Measurements from ENCODE around the gene KCNH3. TPM values are rescaled to one million over a fixed set of nuclear protein-coding genes. Genes with fewer than 3 reads are reported as not detected.

The KCNH3 gene
- total RNA-seq, 1 experiment from 2014 or later = 1.7 TPM

DNA sequence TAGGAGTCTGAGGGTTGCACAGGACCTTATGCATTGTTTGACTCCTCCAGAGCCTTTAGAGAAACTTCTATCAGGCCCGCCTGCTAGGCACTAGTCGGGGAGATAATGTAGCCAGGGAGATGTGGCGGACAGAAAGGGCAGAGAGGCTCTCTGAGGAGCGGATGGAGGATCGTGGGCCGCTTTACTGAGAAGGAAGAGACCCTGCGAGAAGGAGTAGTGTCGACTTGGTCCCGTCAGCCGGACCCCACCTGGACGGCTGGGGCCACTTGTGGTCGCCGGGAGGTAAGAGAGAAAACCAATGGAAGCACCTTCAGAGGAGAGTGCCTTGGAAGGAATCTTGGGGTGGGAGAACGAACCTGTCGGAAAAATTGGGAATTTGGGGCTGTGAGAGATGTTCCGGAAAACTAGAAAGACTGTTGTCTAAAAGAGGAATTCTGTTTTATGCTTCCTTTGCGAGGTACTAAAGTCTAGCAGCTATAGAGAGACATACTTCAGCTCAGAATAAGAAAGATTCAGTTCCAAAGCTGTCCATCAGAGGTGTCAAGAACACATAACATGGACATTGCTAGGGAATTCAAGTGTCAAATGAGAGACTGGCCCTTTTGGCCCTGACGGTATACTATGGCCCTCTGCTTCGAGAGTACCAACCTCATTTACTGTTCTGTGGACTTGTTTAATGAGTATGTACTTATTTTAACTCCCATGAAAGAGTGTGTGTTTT lies 29.8 kb downstream of the KCNH3 start:
- in situ Hi-C loops (cut with HindIII; ENCODE audit: low sequenced_read_pairs) = no loop called here
- DNase-seq (ENCODE audit: low spot score) = no peak

- in situ Hi-C loops (cut with HindIII; ENCODE audit: low sequenced_read_pairs) = no loop called here
- DNase-seq (ENCODE audit: low spot score) = no peak
Measured at GRCh38 chr12:49577589-49578315, 38.9 kb downstream of the KCNH3 start.

- DNase-seq (ENCODE audit: low spot score) = no peak
- in situ Hi-C loops (cut with HindIII; ENCODE audit: low sequenced_read_pairs) = no loop called here
Measured at GRCh38 chr12:49578471-49579112, 39.8 kb downstream of the KCNH3 start.

GRCh38 chr12:49580572-49581535 lies 42.0 kb downstream of the KCNH3 start:
- DNase-seq (ENCODE audit: low spot score) = peak; percentile 85
- in situ Hi-C loops (cut with HindIII; ENCODE audit: low sequenced_read_pairs) = no loop called here

DNA sequence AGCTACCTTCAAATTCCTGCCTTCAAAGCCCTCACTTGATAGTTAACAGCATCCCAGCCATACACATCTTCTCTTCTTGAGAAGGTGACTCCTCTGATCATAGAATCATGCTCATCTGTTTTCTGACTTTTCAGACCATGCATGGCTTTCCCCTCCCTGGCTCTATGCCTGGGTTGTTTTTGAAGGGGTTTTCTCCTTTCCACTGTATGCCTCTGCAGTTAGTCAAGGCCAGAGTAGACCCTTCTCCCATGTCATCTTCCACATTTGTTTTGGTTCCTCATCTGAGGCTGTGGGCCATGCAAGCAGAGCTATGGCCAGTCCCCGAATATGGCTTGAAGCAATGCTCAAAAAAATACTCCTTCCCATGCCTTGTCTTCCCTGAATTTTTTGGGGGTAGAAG lies 43.4 kb downstream of the KCNH3 start:
- in situ Hi-C loops (cut with HindIII; ENCODE audit: low sequenced_read_pairs) = no loop called here
- DNase-seq (ENCODE audit: low spot score) = no peak

DNA sequence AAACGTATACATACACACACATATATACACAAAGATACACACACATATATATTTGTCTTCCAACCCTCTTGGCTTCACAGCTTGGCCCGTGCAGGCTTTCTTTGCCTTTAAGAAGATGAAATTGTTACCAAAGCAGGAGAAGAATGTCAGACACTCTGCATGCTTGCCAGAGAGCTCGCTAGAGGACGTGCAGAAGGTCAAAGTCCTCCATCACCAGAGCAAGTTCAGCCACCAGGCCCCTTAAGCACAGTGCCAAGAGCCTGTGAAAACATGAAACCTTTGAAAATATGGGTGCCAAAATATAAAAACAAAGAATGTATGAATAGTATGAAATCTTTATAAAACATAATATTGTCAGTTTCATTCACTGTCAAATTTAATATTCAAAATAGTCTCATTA lies 44.0 kb downstream of the KCNH3 start:
- in situ Hi-C loops (cut with HindIII; ENCODE audit: low sequenced_read_pairs) = no loop called here
- no peak for DNase-seq (ENCODE audit: low spot score)

DNA sequence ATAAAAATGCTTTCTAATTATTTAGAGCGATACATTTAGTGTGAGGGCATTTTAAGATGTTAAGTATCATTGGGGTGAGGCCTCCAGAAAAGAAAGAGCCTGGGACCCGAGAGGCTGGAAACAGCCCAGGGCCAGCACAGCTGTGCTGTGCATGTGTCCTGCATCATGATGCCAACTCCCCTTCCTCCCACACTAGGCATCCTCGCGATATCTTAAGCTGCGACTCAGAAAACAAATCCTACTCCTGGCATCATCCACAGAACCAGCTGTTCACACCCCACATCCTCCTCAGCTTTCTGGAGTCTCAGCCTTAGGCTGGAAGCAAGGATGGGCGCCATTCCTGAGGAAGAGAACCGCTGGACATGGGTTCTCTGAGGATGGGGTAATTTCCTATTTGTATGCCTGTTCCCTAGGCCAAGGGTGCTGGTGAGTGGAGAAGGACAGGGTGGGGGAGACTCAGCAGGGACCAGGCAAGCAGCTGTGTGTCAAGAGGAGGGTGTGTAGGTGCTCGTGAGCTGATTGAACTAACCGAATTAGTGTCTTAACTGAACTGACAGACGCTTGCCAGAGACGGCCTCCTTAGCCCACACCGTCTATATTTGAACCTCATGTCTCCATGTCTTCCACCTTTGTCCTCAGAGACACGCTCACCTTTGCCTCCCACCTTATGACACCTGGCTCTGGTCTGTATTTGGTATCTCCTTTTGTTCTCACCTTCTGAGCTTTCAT lies 44.7 kb downstream of the KCNH3 start:
- DNase-seq (ENCODE audit: low spot score) = no peak
- in situ Hi-C loops (cut with HindIII; ENCODE audit: low sequenced_read_pairs) = no loop called here

GRCh38 chr12:49584591-49584990 lies 45.8 kb downstream of the KCNH3 start:
- in situ Hi-C loops (cut with HindIII; ENCODE audit: low sequenced_read_pairs) = no loop called here

GRCh38 chr12:49585477-49586459 lies 46.9 kb downstream of the KCNH3 start:
- in situ Hi-C loops (cut with HindIII; ENCODE audit: low sequenced_read_pairs) = no loop called here
- DNase-seq (ENCODE audit: low spot score) = no peak

More at GRCh38 chr12:49584591-49584990, 45.8 kb downstream of the KCNH3 start:
- no peak for DNase-seq (ENCODE audit: low spot score)

GRCh38 chr12:49587174-49587908 lies 48.5 kb downstream of the KCNH3 start:
- in situ Hi-C loops (cut with HindIII; ENCODE audit: low sequenced_read_pairs) = no loop called here
- DNase-seq (ENCODE audit: low spot score) = no peak

DNA sequence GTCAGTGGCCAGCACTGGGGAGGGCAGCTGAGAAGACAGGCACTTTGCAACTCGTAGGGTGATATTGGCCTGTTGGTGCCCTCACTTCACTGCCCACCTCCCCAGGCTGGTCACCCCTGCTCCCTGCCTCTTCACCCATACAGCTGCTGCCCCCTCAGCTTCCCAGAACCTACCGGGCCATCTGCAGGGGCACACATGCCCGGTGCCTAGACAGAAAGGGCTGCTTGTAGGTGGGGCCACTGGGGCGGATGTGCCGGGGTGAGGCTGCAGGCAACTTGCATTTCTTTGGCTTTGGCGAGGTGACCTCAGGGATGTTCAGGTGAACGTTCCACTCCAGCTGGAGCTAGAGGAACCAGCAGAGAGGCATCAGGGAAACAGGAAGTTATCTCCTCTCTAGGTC lies 49.5 kb downstream of the KCNH3 start:
- in situ Hi-C loops (cut with HindIII; ENCODE audit: low sequenced_read_pairs) = no loop called here

GRCh38 chr12:49588721-49589516 lies 50.1 kb downstream of the KCNH3 start:
- in situ Hi-C loops (cut with HindIII; ENCODE audit: low sequenced_read_pairs) = no loop called here
- no peak for DNase-seq (ENCODE audit: low spot score)

More for the DNA sequence above, 49.5 kb downstream of the KCNH3 start:
- no peak for DNase-seq (ENCODE audit: low spot score)

GRCh38 chr12:49598527-49598926 lies 59.7 kb downstream of the KCNH3 start:
- DNase-seq (ENCODE audit: low spot score) = no peak
- in situ Hi-C loops (cut with HindIII; ENCODE audit: low sequenced_read_pairs) = no loop called here

GRCh38 chr12:49599961-49600360 lies 61.1 kb downstream of the KCNH3 start:
- in situ Hi-C loops (cut with HindIII; ENCODE audit: low sequenced_read_pairs) = no loop called here
- no peak for DNase-seq (ENCODE audit: low spot score)

DNA sequence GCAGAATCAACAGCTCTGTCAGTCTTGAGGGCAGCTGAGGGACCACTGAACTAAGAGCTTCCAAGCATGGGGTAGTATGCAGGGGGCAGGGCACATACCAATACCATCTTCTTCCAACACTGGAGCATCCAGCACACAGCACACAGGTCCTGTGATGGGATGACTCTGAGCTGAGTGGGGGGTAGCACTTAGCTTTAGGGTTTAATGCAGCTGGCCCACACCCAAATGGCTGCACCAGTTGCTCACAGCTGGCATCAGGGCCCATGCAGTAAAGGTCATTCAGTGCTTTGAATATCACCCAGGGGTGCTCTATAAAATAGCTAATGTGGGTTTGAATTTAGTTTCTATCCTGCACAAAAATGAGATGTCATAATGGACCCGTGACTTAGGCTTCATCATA lies 64.9 kb downstream of the KCNH3 start:
- in situ Hi-C loops (cut with HindIII; ENCODE audit: low sequenced_read_pairs) = no loop called here
- no peak for DNase-seq (ENCODE audit: low spot score)

GRCh38 chr12:49604856-49605255 lies 66.0 kb downstream of the KCNH3 start:
- in situ Hi-C loops (cut with HindIII; ENCODE audit: low sequenced_read_pairs) = no loop called here
- no peak for DNase-seq (ENCODE audit: low spot score)

All from G401 (cell line).